D721Med (cell line): ENCODE measurements around the gene GAB2.

Experiments
- DNase-seq: peaks from one replicate; pipeline ENCODE4 v3.0.0; 2011; ENCODE audit warnings: low spot score; ENCODE audit not compliant: insufficient read length
- FAIRE-seq: peaks from 2 replicates; lab custom pipeline; 2011; peaks lifted over from hg19 to GRCh38; lab: Jason Lieb, UNC
- TF ChIP-seq, protein P1 (sequence below): IDR thresholded peaks from 2 replicates; pipeline ENCODE4 v1.5.1; 2012; ENCODE audit warnings: mild to moderate bottlenecking, control low read depth; ENCODE audit not compliant: insufficient read depth; ENCODE audit errors: missing control alignments

The GAB2 gene

GRCh38 chr11:78268591-78269410, 148.8 kb downstream of the GAB2 start:
- TF ChIP-seq, protein P1, sequence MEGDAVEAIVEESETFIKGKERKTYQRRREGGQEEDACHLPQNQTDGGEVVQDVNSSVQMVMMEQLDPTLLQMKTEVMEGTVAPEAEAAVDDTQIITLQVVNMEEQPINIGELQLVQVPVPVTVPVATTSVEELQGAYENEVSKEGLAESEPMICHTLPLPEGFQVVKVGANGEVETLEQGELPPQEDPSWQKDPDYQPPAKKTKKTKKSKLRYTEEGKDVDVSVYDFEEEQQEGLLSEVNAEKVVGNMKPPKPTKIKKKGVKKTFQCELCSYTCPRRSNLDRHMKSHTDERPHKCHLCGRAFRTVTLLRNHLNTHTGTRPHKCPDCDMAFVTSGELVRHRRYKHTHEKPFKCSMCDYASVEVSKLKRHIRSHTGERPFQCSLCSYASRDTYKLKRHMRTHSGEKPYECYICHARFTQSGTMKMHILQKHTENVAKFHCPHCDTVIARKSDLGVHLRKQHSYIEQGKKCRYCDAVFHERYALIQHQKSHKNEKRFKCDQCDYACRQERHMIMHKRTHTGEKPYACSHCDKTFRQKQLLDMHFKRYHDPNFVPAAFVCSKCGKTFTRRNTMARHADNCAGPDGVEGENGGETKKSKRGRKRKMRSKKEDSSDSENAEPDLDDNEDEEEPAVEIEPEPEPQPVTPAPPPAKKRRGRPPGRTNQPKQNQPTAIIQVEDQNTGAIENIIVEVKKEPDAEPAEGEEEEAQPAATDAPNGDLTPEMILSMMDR: no peak
- no peak for DNase-seq
- no peak for FAIRE-seq

GRCh38 chr11:78266451-78266850, 151.2 kb downstream of the GAB2 start:
- TF ChIP-seq, protein P1: no peak
- DNase-seq: no peak
- no peak for FAIRE-seq

- TF ChIP-seq, protein P1: no peak
- no peak for FAIRE-seq
Measured at GRCh38 chr11:78265326-78265725, 152.3 kb downstream of the GAB2 start.

DNA sequence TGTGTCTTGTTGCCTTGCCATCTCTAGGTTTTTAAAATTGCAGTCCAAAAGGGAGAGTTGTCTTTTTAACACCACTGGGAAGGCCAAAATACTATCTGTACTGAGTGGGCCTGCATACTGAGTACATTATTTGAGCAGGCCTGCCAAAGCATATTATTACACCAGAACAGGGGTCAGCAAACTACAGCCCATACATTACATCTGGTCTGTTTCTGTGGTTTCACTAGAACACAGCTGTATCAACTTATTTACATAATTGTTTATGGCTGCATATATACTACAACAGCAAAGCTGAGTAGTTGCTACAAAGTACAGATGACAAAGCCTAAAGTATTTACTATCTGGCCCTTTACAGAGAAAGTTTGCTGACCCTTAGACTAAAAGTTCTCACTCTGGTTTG, 154.9 kb downstream of the GAB2 start:
- TF ChIP-seq, protein P1: no peak
- FAIRE-seq (no peak), DNase-seq (no peak)

More at GRCh38 chr11:78265326-78265725, 152.3 kb downstream of the GAB2 start:
- DNase-seq: no peak

GRCh38 chr11:78262238-78262637, 155.4 kb downstream of the GAB2 start:
- FAIRE-seq (no peak), DNase-seq (no peak)
- TF ChIP-seq, protein P1: no peak

DNA sequence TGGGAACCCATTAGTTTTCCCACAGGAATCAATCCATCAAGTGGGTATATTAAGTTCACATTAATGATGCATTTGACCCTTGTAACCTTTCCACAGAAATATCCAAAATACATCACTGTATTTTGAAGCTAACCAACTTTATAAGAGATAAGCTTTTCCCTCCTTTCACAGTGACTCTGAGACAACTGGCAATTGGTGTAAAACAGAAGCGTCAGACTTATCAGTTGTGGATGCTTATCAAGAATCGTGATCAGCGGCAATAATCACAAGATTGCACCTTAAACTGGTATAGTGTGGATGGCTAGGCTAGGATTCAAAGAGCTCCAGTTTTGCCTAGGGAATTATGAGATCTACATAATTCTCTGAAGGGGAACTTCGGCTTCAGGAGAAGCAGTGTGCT, 155.8 kb downstream of the GAB2 start:
- DNase-seq (no peak), FAIRE-seq (no peak)
- TF ChIP-seq, protein P1: no peak

DNA sequence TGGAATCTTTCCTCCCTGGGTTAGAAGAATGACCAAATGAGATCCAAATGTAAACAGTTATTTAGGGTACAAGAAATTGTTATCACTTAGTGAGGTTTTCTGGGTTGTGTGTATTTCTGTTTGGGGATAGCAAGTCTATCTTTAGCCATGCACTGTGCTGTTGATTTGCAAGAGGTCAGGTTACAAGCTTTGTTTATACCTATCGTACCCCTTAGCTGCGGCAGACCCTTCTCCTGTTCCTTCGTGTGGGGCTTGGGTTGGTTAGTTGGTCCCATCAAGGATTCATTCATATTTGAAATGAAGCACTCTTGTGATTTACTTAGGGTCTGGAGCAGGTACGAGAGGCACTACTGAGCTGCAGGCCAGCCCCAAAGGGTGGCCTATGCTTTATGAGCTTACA, 156.3 kb downstream of the GAB2 start:
- FAIRE-seq (no peak), DNase-seq (no peak)
- TF ChIP-seq, protein P1: no peak
